CD4-positive, alpha-beta T cell treated with Interferon alpha-2 for 1 hour (primary cell): ENCODE results near the gene ZFP36.

Experiments used
- DNase-seq, 2 donors: peaks; one replicate each; pipeline ENCODE4 v3.0.0-alpha.2; 2020 to 2022

The ZFP36 gene

DNA sequence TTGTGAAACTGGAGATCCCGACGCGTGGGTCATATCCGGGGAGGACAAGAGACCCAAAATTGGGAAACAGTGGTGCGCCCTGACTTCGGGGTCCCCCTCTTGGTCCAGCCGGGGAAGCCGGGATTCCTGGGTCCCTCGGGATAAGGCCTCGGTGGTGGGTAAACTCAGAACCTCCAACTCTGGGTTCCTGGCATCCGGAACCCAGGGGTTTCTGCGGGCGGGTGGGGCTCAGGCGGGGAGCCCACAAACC, 688 bp downstream of the ZFP36 start:
- DNase-seq = no peak

DNA sequence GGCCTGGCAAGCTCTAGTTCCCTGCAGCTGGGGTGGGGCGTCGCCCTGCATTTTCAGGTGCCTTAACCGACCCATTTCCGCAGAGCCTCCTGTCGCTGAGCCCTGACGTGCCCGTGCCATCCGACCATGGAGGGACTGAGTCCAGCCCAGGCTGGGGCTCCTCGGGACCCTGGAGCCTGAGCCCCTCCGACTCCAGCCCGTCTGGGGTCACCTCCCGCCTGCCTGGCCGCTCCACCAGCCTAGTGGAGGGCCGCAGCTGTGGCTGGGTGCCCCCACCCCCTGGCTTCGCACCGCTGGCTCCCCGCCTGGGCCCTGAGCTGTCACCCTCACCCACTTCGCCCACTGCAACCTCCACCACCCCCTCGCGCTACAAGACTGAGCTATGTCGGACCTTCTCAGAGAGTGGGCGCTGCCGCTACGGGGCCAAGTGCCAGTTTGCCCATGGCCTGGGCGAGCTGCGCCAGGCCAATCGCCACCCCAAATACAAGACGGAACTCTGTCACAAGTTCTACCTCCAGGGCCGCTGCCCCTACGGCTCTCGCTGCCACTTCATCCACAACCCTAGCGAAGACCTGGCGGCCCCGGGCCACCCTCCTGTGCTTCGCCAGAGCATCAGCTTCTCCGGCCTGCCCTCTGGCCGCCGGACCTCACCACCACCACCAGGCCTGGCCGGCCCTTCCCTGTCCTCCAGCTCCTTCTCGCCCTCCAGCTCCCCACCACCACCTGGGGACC, 1.2 kb downstream of the ZFP36 start:
- peak; percentile 74 to 81 for DNase-seq

DNA sequence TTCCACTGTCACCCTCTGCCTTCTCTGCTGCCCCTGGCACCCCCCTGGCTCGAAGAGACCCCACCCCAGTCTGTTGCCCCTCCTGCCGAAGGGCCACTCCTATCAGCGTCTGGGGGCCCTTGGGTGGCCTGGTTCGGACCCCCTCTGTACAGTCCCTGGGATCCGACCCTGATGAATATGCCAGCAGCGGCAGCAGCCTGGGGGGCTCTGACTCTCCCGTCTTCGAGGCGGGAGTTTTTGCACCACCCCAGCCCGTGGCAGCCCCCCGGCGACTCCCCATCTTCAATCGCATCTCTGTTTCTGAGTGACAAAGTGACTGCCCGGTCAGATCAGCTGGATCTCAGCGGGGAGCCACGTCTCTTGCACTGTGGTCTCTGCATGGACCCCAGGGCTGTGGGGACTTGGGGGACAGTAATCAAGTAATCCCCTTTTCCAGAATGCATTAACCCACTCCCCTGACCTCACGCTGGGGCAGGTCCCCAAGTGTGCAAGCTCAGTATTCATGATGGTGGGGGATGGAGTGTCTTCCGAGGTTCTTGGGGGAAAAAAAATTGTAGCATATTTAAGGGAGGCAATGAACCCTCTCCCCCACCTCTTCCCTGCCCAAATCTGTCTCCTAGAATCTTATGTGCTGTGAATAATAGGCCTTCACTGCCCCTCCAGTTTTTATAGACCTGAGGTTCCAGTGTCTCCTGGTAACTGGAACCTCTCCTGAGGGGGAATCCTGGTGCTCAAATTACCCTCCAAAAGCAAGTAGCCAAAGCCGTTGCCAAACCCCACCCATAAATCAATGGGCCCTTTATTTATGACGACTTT, 2.0 kb downstream of the ZFP36 start:
- DNase-seq = peak; percentile 64 to 76

DNA sequence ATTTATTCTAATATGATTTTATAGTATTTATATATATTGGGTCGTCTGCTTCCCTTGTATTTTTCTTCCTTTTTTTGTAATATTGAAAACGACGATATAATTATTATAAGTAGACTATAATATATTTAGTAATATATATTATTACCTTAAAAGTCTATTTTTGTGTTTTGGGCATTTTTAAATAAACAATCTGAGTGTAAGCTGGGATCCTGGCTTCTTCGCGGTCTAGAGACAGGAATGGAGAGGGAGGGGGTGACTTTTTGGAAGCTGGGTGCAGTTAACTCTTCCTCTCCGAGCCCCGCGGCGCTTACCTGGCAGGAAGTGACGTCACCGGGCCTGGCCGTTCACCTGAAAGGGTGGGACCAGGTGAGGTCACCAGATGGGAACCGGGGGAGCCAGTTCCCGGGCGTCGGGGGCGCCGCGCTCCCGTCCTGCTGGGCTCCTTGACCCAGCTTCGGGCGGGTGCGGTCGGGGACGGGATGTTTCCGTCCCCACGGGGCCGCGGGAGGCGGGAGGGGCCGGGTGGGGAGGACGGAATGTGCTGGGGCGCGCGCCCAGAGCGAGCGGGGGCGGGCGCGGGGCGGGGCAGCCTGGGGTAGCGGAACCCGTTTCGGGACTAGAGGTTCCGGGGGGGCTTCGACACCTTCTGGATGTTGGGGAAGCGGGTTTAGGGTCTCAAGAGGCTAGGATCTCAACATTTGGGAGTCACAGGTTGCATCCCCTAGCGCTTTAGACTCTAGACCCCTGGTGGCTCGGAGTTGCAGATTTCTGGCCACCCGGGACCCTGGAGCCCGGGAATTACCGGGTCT, 2.8 kb downstream of the ZFP36 start:
- DNase-seq = peak; percentile 95

DNA sequence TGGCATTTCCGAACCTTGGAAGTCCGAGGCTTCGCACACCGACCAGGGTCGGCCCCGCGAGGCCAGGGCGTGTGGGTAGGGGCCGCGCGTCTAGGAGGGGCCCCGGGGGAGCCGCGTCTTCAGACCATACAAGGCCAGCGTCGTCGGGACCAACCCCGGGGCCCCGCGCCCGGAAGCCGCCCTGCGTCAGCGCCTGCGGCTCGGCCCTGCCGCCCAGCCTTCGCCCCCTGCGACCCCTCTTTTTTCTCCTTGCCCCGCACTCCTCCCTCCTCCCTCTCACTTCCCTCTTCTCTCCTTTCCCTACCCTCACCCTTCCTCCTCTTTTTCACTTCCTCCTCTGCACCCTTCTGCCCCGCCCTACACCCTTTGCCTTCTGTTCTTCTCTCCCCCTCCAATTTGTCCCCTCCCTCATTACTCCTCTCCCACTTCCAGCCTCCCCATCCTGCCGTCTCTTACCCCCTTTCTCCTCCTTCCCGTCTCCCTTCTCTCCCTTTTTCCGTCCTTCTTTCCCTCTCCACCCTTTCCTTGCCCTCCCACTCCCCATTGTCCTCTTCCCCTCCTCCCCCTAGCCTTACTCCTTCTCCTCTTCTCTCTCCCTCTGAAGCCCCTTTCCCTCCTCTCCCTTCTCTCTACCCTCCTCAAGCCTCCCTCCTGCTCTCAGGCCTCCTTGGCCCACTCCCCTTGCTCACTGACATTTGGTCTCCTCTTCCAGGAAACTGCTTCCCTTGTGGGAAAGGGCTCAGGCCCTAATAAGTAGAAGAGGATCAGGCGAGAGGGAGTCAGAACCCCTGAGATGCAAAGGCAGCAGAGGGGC, 3.6 kb downstream of the ZFP36 start:
- DNase-seq = peak; percentile 90 to 91

DNA sequence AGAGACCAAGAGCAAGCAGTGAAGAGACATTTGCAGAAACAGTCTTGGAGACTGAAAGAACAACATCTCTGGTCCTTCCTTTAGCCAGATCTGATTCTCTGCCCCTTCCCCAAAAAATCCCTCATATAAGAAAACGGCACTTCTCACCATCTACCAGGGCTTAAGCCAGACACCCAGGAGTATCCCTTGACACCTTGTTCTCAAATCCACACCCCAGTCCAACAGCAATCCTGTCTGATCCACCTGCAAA, 4.1 kb downstream of the ZFP36 start:
- DNase-seq = no peak

DNA sequence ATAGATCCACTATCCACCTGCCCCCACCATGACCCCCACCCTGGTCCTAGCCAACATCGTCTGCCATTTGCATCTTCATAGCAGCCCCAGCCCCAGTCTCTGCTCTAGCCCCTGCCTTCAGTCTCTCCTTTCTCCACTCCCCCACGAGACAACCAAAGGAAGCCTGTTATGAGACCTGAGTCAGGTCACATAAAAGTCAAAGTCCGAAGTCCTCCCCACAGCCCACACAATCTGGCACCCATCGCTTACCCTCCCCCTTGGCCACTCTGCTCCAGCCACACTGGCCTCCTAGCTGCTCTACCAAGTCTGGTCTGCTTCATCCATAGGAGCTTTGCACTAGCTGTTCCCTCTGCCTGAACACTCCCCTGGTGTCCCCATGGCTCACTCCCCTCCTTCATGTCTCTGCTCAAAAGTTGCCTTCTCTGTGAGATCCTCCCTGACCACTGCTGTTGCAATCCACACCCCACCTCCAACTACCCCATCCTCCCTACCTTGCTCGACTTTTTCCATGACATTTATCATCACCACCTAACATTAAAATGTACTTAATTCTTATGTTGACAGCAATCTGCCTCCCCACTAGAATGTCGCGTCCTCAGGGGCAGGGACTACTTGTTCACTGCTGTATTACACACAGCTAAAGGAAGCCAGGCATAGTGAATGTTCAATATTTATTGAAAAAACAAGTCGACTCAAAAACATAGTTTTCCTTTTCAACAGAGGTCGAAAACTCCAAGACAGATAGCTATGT, 4.6 kb downstream of the ZFP36 start:
- peak; percentile 75 to 79 for DNase-seq

DNA sequence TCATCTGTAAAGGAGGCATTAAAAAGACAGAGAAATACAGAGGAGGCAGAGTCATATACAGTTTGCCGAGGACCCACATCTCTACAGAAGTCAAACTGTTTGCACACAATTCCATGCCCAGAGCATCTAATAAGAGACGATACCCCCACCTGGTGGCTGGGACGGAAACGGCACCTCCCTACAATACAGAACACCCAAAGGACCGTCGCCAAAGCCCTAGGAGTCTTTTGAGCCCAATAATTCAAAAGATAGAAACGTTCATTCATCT, 5.1 kb downstream of the ZFP36 start:
- DNase-seq = peak; percentile 92 to 94

DNA sequence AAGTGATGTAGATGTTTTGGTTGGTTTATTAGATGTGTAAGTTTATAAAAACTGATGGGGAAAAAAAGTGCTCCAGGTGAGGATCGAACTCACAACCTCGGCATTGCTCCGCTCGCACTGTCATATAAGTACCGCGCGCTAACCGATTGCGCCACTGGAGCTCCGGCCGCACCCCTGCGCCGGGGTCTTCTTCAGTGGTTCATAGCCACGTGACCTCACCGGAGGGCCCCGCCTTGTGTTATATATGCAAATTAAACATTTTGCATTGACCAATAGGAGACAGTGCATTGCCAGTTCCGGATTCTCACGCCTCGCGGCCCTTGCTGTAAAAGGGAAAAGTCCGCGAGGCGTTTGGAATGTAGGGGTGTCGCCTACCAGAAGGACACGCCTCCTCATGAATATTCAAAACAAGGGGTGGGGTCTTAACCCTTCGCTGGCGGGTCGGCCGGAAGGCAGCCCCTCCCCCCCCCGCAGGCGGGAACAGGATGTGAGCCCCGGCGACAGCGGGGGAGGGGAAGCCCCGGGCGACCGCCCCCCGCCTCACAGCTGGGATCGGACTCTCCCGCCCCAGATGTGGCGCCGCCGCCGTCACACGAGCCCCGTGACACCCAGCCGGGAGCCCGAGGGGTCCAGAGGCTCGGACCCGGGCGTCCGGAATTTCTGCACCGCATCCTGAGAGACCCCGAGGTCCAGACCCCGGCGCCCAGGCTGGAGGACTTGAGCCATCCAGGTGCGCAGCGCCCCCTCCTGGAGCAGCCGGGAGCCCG, 5.6 kb downstream of the ZFP36 start, which contains the start of gene PLEKHG2:
TSS of gene PLEKHG2 (plus strand) at position 570 of the 767 bp plus-strand sequence. CDS start 1,418 bp downstream, outside the sequence.
- DNase-seq = peak; percentile 98 to 99

DNA sequence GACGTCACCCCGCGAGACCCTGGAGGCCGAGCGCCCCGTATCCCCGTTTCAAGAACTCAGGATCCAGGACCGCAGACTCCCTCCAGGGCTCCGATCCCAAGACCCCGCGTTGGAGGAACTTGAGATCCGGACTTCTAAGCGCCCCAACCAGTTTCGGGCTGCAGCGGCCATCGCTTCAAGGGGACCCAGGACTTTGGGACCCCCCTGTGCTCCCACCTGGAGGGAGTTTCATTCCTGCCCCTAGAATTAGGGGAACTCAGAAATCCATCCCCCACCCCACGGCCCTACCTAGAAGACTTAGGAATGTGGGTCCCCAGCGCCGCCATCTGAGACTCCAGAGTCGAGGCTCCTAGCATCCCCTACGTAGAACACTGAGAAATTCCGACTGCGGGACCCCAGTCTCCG, 6.2 kb downstream of the ZFP36 start:
- no peak for DNase-seq

DNA sequence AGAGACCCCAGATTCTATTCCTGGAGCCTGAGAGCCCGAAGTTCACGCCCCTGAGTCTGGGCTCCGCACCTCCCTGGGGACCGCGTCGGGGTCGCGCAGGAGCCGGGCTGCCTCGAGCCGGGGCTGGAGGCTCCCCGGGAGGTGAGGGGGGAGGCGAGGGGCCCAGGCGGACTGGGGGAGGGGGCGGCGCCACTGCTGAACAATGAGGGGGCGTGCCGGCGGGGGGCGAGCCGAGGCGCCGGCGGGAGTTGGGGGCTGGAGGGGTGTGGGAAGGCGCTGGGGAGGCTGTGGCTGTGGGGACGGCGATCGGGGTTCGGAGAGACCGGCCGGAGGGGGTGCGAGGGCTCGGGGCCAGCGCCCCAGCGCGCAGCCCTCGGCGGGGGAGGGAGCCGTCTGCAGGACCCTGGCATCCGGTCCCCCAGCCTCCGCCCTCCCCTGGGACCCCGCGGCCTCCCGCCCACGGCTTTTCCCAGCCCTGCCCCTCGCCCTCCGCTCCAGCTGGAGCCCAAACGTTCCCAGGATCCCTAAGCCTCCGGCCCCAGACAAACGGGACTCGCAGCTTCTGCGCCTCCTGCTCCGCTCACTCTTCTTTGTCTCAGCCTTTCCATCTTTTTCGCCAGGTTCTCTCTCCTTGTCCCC, 6.7 kb downstream of the ZFP36 start:
- peak; percentile 41 to 57 for DNase-seq

DNA sequence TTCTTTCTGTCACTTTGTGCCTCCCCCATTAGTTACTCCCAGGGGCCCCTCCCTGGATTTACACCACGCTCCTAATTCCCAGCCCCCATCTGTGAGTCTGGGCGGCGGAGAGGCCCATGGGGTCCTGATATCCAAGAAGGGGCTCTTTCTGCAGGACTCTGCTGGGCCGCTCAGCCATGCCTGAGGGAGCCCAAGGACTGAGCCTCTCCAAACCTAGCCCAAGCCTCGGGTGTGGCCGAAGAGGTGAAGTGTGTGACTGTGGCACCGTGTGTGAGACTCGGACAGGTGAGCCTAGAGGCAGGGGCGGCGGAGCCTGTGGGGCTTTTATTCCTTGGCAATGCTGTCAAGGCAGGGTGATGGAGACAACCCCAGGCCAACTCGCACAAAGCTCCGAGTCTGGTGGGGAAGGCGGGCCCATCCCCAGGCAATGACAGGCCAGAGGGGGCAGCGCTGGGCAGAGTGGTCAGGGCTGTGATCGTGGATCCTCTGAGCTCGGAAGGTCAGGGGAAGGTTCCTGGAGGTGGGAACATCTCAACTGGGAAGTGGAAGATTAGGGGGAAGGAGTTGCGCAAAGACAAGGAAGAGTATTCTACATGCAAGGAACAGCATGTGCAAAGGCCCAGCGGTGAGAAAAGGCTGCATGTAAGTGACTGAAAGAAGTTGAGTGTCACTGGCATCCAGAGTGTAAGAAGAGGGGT, 7.4 kb downstream of the ZFP36 start:
- DNase-seq = peak in 1 of 2 donors; percentile 43

DNA sequence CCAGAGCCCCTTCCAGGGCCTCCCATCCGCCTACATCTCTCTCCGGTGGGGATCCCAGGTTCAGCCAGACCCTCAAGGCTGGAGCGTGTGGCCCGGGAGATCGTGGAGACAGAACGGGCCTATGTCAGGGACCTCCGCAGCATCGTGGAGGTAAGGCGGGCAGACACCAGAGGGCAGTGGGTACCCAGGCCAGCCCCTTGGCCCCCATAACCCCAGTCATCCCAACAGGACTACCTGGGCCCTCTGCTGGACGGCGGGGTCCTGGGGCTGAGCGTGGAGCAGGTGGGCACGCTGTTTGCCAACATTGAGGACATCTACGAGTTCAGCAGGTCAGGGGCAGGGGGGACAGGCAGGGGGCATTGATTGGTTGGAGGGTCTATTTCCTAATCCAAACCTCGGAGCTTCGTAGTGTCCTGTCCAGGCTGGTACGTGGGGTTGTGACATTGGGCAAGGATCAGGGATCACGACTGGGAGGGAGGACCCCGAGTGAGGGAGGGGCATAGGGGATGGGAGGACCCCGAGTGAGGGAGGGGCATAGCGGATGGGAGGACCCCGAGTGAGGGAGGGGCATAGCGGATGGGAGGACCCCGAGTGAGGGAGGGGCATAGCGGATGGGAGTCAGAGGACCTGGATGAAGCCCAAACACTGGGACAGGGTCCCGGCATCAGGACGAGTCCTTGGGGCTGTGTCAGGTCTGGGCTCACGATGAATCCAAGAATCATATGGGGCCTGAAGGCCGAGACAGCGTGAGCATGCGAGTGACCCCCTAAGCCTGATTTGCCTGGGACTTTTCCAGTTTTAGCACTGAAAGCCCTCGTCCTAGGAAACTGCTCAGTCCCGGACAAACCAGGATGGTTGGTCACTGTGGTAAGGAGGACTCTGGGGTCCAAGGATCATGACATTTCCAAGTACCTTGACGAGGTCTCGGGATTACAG, 8.7 kb downstream of the ZFP36 start:
- DNase-seq = peak in 1 of 2 donors; percentile 37

DNA sequence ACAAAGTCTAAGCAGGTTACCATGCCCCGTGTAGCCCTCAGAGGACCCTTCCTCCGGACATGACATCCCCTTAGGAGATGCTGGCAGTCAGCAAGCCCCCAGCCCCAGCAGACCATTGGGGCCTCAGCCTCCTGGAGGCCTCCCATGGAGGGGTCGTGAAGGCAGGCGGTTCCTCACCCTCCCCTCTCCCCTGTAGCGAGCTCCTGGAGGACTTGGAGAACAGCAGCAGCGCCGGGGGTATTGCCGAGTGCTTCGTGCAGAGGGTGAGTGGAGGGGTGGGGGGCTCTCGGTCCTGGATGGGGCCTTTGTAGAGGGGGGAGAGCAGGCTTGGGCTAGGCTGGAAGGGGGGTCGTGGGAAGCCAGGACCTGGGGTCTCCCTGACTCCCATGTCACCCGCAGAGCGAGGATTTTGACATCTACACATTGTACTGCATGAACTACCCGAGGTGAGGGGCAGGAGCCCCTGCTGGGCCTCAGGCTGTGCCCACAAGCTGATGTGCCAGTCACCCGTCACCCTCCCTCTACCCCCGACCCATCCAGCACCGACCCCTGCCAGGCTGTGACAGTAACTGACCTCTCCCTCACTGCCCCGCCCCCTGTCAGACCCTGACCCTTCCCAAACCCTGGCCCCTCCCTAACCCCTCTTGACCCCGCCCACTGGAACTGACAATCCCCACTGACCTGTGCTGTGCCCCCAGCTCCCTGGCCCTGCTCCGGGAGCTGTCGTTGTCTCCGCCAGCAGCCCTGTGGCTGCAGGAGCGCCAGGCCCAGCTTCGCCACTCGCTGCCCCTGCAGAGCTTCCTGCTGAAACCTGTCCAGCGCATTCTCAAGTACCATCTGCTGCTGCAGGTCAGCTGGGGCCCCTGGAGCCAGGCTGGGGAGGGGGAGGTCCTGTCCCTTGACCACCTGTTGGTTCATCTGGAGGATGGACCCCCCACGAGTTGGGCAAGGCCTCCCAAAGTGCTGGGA, 9.8 kb downstream of the ZFP36 start:
- peak in 1 of 2 donors; percentile 36 for DNase-seq

DNA sequence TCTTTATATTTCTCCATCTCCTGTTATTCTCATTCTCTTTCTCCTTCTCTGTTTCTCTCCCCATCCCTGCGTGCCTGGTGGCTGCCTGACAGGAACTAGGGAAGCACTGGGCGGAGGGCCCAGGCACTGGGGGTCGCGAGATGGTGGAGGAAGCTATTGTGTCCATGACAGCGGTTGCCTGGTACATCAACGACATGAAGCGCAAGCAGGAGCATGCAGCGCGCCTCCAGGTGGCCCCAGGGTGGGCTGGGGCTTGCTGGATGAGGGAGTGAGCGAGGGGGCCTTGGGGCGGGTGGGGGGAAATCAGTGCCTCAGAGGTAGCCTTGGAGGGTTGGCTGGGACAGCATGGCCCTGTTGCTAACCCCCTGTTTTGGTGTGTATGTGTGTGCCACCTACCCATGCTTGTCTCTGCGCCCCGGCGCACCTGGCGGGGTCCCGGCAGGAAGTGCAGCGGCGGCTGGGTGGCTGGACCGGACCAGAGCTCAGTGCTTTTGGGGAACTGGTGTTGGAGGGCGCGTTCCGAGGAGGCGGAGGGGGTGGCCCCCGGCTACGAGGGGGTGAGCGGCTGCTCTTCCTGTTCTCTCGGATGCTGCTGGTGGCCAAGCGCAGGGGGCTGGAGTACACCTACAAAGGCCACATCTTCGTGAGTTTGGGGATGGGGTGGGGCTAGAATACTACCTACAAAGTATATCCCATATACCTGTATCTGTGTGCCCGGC, 11.0 kb downstream of the ZFP36 start:
- DNase-seq = peak in 1 of 2 donors; percentile 22

DNA sequence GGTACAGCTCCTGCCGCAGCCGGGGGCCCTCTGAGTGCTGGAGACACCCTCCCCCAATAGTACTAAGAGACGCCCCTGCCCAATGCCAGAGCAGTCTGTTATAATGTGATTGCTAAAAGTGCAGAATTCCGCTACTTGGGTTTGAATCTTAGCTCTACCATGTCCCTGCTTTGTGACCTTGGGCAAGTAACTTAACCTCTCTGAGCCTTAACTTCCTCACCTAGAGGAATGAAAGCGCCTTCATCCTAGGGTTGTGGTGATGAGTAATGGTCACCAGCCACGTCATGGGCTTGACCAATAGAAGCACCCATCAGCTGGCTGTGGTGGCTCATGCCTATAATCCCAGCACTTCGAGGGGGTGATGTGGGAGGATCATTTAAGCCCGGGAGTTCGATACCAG, 12.4 kb downstream of the ZFP36 start:
- DNase-seq = no peak

DNA sequence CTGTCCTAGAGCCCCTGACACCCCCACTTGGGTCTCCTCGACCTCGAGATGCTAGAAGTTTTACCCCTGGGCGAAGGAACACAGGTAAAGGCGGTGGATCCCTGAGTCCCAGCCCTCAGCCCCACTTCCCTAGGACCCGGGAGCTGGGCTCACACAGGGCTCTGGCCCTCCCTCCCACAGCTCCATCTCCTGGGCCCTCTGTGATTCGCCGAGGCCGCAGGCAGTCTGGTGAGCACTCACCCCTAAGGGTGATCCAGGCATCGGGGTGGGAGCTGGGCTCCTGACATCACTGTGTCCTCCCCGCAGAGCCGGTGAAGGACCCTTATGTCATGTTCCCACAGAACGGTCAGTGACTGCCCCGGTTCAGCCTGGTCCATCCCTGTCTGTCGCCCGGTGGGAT, 14.1 kb downstream of the ZFP36 start:
- DNase-seq = no peak
